IMR-90 (cell line): ENCODE measurements around the gene TUBGCP6. TPM values are rescaled to one million over a fixed set of nuclear protein-coding genes. Genes with fewer than 3 reads are reported as not detected.

ENCODE experiments used
- ATAC-seq: fragments of 200-7000 bp; cut with Tn5 transposase; 2 replicates; pipeline ENCODE4 v1.9.1; 2020; ENCODE audit warnings: low read depth, mild to moderate bottlenecking, moderate library complexity
- BruUV-seq: library from RNA; stranded (reverse); fragments of 400-500 nt; replicated peaks from 2 replicates; lab custom pipeline; 2021; lab: Mats Ljungman, UMichigan
- CTCF ChIA-PET: fragments of 300-600 bp; formaldehyde crosslinking; extraction: SDS; loops from one replicate; lab custom pipeline; 2021; ENCODE audit warnings: antibody characterized with exemption; lab: Yijun Ruan, JAX
- POLR2A ChIA-PET: fragments of 300-600 bp; sonication (Branson Sonifier 250); formaldehyde crosslinking; loops from one replicate; lab custom pipeline; 2022; ENCODE audit warnings: antibody characterized with exemption; ENCODE audit not compliant: unreplicated experiment; lab: Charles Lee
- DNase-seq: peaks from one replicate; pipeline ENCODE4 v3.0.0; 2013
- H2AFZ ChIP-seq: replicated peaks from 2 replicates; pipeline ENCODE3; 2013; ENCODE audit warnings: low read length, mild to moderate bottlenecking; ENCODE audit not compliant: poor library complexity
- H2AK5ac ChIP-seq: 2 replicates; pipeline ENCODE4 v1.6.1; 2013; ENCODE audit warnings: low read depth, low read length, inconsistent platforms
- H2AK9ac ChIP-seq: replicated peaks from 2 replicates; pipeline ENCODE3; 2013; ENCODE audit warnings: mild to moderate bottlenecking, low read depth, low read length, moderate library complexity; ENCODE audit not compliant: poor library complexity
- H2BK120ac ChIP-seq: 2 replicates; pipeline ENCODE4 v1.6.1; 2013; ENCODE audit warnings: low read depth, low read length, inconsistent platforms
- H2BK15ac ChIP-seq: 3 replicates; pipeline ENCODE4 v1.6.1; 2013; ENCODE audit warnings: low read depth, low read length, inconsistent platforms
- H2BK20ac ChIP-seq: 2 replicates; pipeline ENCODE4 v1.6.1; 2013; ENCODE audit warnings: low read depth, mild to moderate bottlenecking, inconsistent platforms, low read length, moderate library complexity
- H2BK5ac ChIP-seq: 2 replicates; pipeline ENCODE4 v1.6.1; 2013; ENCODE audit warnings: mild to moderate bottlenecking, low read depth, low read length, inconsistent platforms; ENCODE audit not compliant: poor library complexity, severe bottlenecking
- H3K14ac ChIP-seq: replicated peaks from 2 replicates; pipeline ENCODE4 v1.6.1; 2013; ENCODE audit warnings: low read depth, low read length, inconsistent platforms
- H3K18ac ChIP-seq: 2 replicates; pipeline ENCODE4 v1.6.1; 2013; ENCODE audit warnings: low read depth, low read length, control low read depth
- H3K23ac ChIP-seq: 2 replicates; pipeline ENCODE4 v1.6.1; 2013; ENCODE audit warnings: low read depth, low read length, inconsistent platforms
- H3K27ac ChIP-seq: 2 replicates; pipeline ENCODE4 v1.5.1; 2013; ENCODE audit warnings: mild to moderate bottlenecking, control low read depth, low read length; ENCODE audit not compliant: insufficient read depth
- H3K27me3 ChIP-seq: 2 replicates; pipeline ENCODE4 v1.6.1; 2013; ENCODE audit warnings: low read length; ENCODE audit not compliant: control insufficient read depth, insufficient read depth
- H3K36me3 ChIP-seq: 2 replicates; pipeline ENCODE4 v1.6.1; 2013; ENCODE audit warnings: low read length, mixed read lengths; ENCODE audit not compliant: control insufficient read depth, insufficient read depth
- H3K4ac ChIP-seq: 2 replicates; pipeline ENCODE4 v1.6.1; 2013; ENCODE audit warnings: low read depth, low read length, inconsistent platforms
- H3K4me1 ChIP-seq: 2 replicates; pipeline ENCODE4 v1.6.1; 2013; ENCODE audit warnings: low read length, mixed read lengths; ENCODE audit not compliant: control insufficient read depth, insufficient read depth
- H3K4me2 ChIP-seq: 2 replicates; pipeline ENCODE4 v1.6.1; 2013; ENCODE audit warnings: low read depth, mild to moderate bottlenecking, control low read depth, low read length, moderate library complexity
- H3K4me3 ChIP-seq: 2 replicates; pipeline ENCODE4 v1.5.1; 2013; ENCODE audit warnings: low read depth, mild to moderate bottlenecking, control low read depth, low read length, moderate library complexity; ENCODE audit not compliant: insufficient read depth
- H3K56ac ChIP-seq: 2 replicates; pipeline ENCODE4 v1.6.1; 2013; ENCODE audit warnings: low read length, inconsistent platforms; ENCODE audit not compliant: insufficient read depth; ENCODE audit errors: extremely low read depth
- H3K79me1 ChIP-seq, 2 experiments: 2 replicates each; pipeline ENCODE4 v1.6.1; 2013; ENCODE audit warnings: low read length in 2 of 2, inconsistent platforms in 1 of 2, low read depth in 1 of 2
- H3K9ac ChIP-seq: 2 replicates; pipeline ENCODE4 v1.6.1; 2013; ENCODE audit warnings: low read depth, low read length, control low read depth
- H3K9me1 ChIP-seq: 2 replicates; pipeline ENCODE4 v1.6.1; 2013; ENCODE audit warnings: low read length, inconsistent platforms; ENCODE audit not compliant: insufficient read depth
- H3K9me3 ChIP-seq: 2 replicates; pipeline ENCODE4 v1.6.1; 2013; ENCODE audit warnings: low read length; ENCODE audit not compliant: control insufficient read depth, insufficient read depth
- H4K20me1 ChIP-seq: 2 replicates; pipeline ENCODE4 v1.6.1; 2013; ENCODE audit warnings: low read length, inconsistent platforms; ENCODE audit not compliant: insufficient read depth
- H4K5ac ChIP-seq: 2 replicates; pipeline ENCODE4 v1.6.1; 2013; ENCODE audit warnings: mild to moderate bottlenecking, low read depth, low read length, control low read depth
- H4K8ac ChIP-seq, 2 experiments: 2 replicates each; pipeline ENCODE4 v1.6.1; 2013; ENCODE audit warnings: low read depth in 2 of 2, low read length in 2 of 2, control low read depth in 1 of 2, inconsistent platforms in 1 of 2
- H4K91ac ChIP-seq: 2 replicates; pipeline ENCODE4 v1.6.1; 2013; ENCODE audit warnings: low read depth, low read length, inconsistent platforms; ENCODE audit not compliant: insufficient read depth
- MAZ ChIP-seq: IDR thresholded peaks from 2 replicates; pipeline ENCODE4 v1.6.1; 2012; ENCODE audit warnings: low read depth, mild to moderate bottlenecking, low read length, improper control_type of control experiment, moderate library complexity, borderline replicate concordance
- MXI1 ChIP-seq: IDR thresholded peaks from 2 replicates; pipeline ENCODE4 v1.6.1; 2012; ENCODE audit warnings: low read depth, mild to moderate bottlenecking, low read length, moderate library complexity, borderline replicate concordance
- NFE2L2 ChIP-seq: fragments of 150-350 bp; IDR thresholded peaks from 2 replicates; pipeline ENCODE4 v1.6.1; 2016; ENCODE audit warnings: low read depth, mild to moderate bottlenecking, low read length
- POLR2A ChIP-seq: IDR thresholded peaks from 2 replicates; pipeline ENCODE4 v1.6.1; 2012; ENCODE audit warnings: mild to moderate bottlenecking, low read depth, low read length
- WGBS, 2 experiments: methylation state at CpG; one replicate each; pipeline versions ENCODE4 v1.1.5 to v1.1.7; 2013; ENCODE audit warnings: missing lambda C conversion rate in 2 of 2; ENCODE audit not compliant: insufficient read length in 1 of 2; ENCODE audit errors: extremely low coverage in 2 of 2; 5-methylcytosine and 5-hydroxymethylcytosine counted together
- dilution Hi-C: fragments of 300-500 bp; cut with HindIII; formaldehyde crosslinking; loops from one replicate; pipeline ENCODE4 v1.14.3; 2018; ENCODE audit warnings: low sequenced_read_pairs; ENCODE audit not compliant: unreplicated experiment
- in situ Hi-C: fragments of 300-500 bp; cut with MboI; formaldehyde crosslinking; loops from 3 replicates; pipeline ENCODE4 v1.14.3; 2019; ENCODE audit warnings: low sequenced_read_pairs, inconsistent platforms, mixed read lengths
- intact Hi-C: fragments of 100-400 bp; cut with micrococcal nuclease; formaldehyde crosslinking; loops from 2 replicates; pipeline ENCODE4 v1.10.0; 2022
- polyA plus RNA-seq, 3 experiments: library from polyadenylated mRNA; depleted of rRNA; stranded (reverse); fragments of >200 nt; gene quantifications; 2 replicates each; pipeline ENCODE4 v1.2.3, GENCODE V29; 2012; ENCODE audit warnings: low replicate concordance in 1 of 3
- total RNA-seq: library from RNA; depleted of rRNA; stranded (reverse); fragments of >200 nt; gene quantifications from 2 replicates; pipeline ENCODE4 v1.2.3, GENCODE V29; 2012
- TF ChIP-seq, protein P1 (sequence below): fragments of 150-350 bp; IDR thresholded peaks from 2 replicates; pipeline ENCODE4 v1.6.1; 2017; ENCODE audit warnings: mild to moderate bottlenecking, antibody characterized with exemption, low read length, low read depth

The TUBGCP6 gene
- total and polyA plus RNA-seq, 2 of the 4 experiments (the other 2 are of a cell fraction), result 10.8 to 28.6 TPM

GRCh38 chr22:50176850-50177536 lies 67.8 kb downstream of the TUBGCP6 start:
- Histone ChIP-seq H3K56ac (no peak overlapping the region), H2BK15ac (no peak overlapping the region), H3K4ac (no peak overlapping the region), H3K23ac (no peak overlapping the region), H3K4me1 (no peaks in the 10 kb centered on the region), H3K4me3 (no peak overlapping the region), H3K36me3 (peaks cover 2% of the 10 kb centered on the region; the same call in 1 of the 2 replicates), H3K9ac (no peak overlapping the region), H2BK5ac (no peak overlapping the region), H4K5ac (no peak overlapping the region), H3K18ac (no peak overlapping the region), H2AK9ac (peak overlapping the region; percentile 19), H3K9me3 (no peaks in the 10 kb centered on the region), H3K9me1 (no peaks in the 10 kb centered on the region), H2AFZ (no peak overlapping the region), H4K91ac (no peak overlapping the region), H2AK5ac (no peak overlapping the region), H3K4me2 (no peak overlapping the region), H3K27me3 (peaks cover 1% of the 10 kb centered on the region; the same call in 1 of the 2 replicates), H4K8ac (no peak overlapping the region), H3K79me1 (no peaks in the 10 kb centered on the region), H4K20me1 (no peaks in the 10 kb centered on the region), H3K14ac (no peak overlapping the region), H2BK20ac (no peak overlapping the region), H2BK120ac (no peak overlapping the region), H3K27ac (no peak overlapping the region)
- TF ChIP-seq MXI1, result no peak
- TF ChIP-seq POLR2A, result no peak
- no peak for TF ChIP-seq MAZ
- no peak for TF ChIP-seq NFE2L2
- TF ChIP-seq, protein P1, sequence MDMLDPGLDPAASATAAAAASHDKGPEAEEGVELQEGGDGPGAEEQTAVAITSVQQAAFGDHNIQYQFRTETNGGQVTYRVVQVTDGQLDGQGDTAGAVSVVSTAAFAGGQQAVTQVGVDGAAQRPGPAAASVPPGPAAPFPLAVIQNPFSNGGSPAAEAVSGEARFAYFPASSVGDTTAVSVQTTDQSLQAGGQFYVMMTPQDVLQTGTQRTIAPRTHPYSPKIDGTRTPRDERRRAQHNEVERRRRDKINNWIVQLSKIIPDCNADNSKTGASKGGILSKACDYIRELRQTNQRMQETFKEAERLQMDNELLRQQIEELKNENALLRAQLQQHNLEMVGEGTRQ, result no peak
- no peak for ATAC-seq
- in situ Hi-C loops, result no loop called here
- BruUV-seq, result no TSS peak
- dilution Hi-C loops, result no loop called here
- intact Hi-C loops, result no loop called here
- DNase-seq, result no peak
- CTCF ChIA-PET, result no interaction called here
- POLR2A ChIA-PET, result interaction anchor here (0.6 kb wide), 1 partner anchor 20 kb away, joined by 3 read pairs; no protein-coding TSS in a partner anchor
- WGBS, 2 experiments, result 94% methylated on average over 44 of the region's 76 CpGs; no CpG with 5 or more reads in 1 of the 2 experiments
